ENCODE measurements around the gene IFIH1.

Gene IFIH1

GRCh38 chr2:162317861-162318327, 590 bp downstream of the IFIH1 start:
- no peak for DNase-seq
- TF ChIP-seq, protein P1, sequence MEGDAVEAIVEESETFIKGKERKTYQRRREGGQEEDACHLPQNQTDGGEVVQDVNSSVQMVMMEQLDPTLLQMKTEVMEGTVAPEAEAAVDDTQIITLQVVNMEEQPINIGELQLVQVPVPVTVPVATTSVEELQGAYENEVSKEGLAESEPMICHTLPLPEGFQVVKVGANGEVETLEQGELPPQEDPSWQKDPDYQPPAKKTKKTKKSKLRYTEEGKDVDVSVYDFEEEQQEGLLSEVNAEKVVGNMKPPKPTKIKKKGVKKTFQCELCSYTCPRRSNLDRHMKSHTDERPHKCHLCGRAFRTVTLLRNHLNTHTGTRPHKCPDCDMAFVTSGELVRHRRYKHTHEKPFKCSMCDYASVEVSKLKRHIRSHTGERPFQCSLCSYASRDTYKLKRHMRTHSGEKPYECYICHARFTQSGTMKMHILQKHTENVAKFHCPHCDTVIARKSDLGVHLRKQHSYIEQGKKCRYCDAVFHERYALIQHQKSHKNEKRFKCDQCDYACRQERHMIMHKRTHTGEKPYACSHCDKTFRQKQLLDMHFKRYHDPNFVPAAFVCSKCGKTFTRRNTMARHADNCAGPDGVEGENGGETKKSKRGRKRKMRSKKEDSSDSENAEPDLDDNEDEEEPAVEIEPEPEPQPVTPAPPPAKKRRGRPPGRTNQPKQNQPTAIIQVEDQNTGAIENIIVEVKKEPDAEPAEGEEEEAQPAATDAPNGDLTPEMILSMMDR (IDR thresholded peaks at IDR 0.05), result no peak
- H3K27ac Mint-ChIP-seq, result no peak overlapping the region

GRCh38 chr2:162317058-162317742, 1.3 kb downstream of the IFIH1 start:
- H3K9me3 Mint-ChIP-seq, result no peaks in the 10 kb centered on the region
- peaks cover 56% of the 10 kb centered on the region for H3K27me3 Mint-ChIP-seq (ENCODE audit: low read depth, poor library complexity)
- no peaks in the 10 kb centered on the region for H3K36me3 Mint-ChIP-seq (ENCODE audit: low read depth)
- peak overlapping the region; percentile 26 for H3K4me3 Mint-ChIP-seq
- TF ChIP-seq, protein P1 (IDR thresholded peaks at IDR 0.05), result no peak
- no peak for DNase-seq
- peaks cover 7% of the 10 kb centered on the region for H3K4me1 Mint-ChIP-seq
- no peak overlapping the region for H3K27ac Mint-ChIP-seq

More at GRCh38 chr2:162317861-162318327, 590 bp downstream of the IFIH1 start:
- Mint-ChIP-seq H3K4me3 (peak overlapping the region; percentile 84), H3K4me1 (peaks cover 7% of the 10 kb centered on the region), H3K36me3 (ENCODE audit: low read depth) (no peaks in the 10 kb centered on the region), H3K9me3 (no peaks in the 10 kb centered on the region), H3K27me3 (ENCODE audit: low read depth, poor library complexity) (peaks cover 56% of the 10 kb centered on the region)

DNA sequence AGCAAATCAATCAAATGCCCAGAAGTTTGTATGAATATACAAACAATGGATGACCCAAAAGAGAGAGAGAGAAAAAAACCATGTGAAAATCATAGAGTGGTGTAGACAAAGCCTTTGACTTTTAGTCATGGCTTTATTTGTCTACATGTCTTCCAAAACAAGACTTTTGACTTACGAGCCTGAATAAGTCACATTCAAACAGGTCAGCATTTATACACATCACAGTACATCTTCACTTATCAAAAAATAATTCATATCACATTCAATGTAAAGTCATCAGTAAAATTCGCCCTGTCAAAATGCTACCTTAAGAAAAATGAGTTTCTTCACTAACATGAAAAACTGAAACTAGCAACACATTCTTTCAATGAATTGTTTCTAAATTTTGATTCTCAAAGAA, 1.9 kb downstream of the IFIH1 start:
- peak overlapping the region; percentile 26 for H3K4me3 Mint-ChIP-seq
- DNase-seq, result no peak
- H3K4me1 Mint-ChIP-seq, result peaks cover 7% of the 10 kb centered on the region
- H3K27me3 Mint-ChIP-seq (ENCODE audit: low read depth, poor library complexity), result peaks cover 56% of the 10 kb centered on the region
- no peak overlapping the region for H3K27ac Mint-ChIP-seq
- no peaks in the 10 kb centered on the region for H3K9me3 Mint-ChIP-seq
- no peaks in the 10 kb centered on the region for H3K36me3 Mint-ChIP-seq (ENCODE audit: low read depth)
- TF ChIP-seq, protein P1 (IDR thresholded peaks at IDR 0.05), result no peak

DNA sequence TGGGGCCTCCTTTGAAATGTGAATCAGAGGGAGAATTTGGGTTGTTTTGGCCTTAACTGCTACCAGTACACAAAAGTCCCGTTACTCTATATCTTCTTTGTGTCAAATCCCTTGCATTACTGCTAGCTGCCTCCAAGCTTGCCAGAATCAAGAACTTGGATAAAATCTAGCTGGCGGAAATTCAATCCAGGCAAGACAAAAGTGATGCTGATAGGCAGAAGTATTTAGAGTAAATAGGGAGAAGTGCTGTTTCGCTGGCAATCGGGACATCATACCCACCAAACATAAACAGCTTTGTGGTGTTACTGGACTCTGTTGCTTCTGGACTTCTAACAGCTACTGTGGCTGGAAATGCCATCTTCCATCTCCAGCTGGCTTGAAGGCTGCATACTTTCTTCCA, 2.5 kb downstream of the IFIH1 start:
- Mint-ChIP-seq H3K9me3 (no peaks in the 10 kb centered on the region), H3K4me3 (no peak overlapping the region), H3K27ac (no peak overlapping the region), H3K4me1 (peaks cover 7% of the 10 kb centered on the region), H3K27me3 (ENCODE audit: low read depth, poor library complexity) (peaks cover 52% of the 10 kb centered on the region), H3K36me3 (ENCODE audit: low read depth) (no peaks in the 10 kb centered on the region)
- no peak for DNase-seq
- TF ChIP-seq, protein P1 (IDR thresholded peaks at IDR 0.05), result no peak

DNA sequence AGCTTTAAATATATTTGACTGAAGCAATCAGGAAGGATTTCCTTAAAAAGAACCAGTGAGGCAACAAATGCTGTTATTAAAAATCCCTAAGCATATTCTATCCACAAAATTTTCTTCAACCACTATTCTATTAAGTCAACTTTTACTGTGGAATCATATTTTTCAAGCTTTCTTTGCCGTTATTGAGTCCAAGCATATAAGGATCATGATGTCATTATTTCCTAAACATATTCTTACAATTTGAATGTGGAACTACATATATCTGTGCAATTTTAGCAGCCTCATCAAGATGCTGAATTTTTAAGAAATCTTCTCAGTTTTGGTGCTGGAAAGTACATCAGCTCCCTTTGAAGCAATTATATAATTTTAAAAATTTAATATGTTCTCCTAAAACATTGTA, 5.6 kb downstream of the IFIH1 start:
- no peaks in the 10 kb centered on the region for H3K36me3 Mint-ChIP-seq (ENCODE audit: low read depth)
- DNase-seq, result no peak
- peaks cover 21% of the 10 kb centered on the region for H3K27me3 Mint-ChIP-seq (ENCODE audit: low read depth, poor library complexity)
- H3K4me1 Mint-ChIP-seq, result no peaks in the 10 kb centered on the region
- no peak overlapping the region for H3K4me3 Mint-ChIP-seq
- H3K9me3 Mint-ChIP-seq, result no peaks in the 10 kb centered on the region
- TF ChIP-seq, protein P1 (IDR thresholded peaks at IDR 0.05), result no peak
- no peak overlapping the region for H3K27ac Mint-ChIP-seq
